Peyer's patch (tissue), 4 donors: Measurements from ENCODE around the gene METRNL. TPM values are rescaled to one million over a fixed set of nuclear protein-coding genes. Genes with fewer than 3 reads are reported as not detected.

Experiments
- DNase-seq, 3 donors: peaks; one replicate each; pipeline ENCODE4 v3.0.0-alpha.2; 2017 to 2019
- H3K27ac ChIP-seq, 4 donors: fragments of 200-600 bp; sonication (generic); one replicate each; pipeline ENCODE4 v1.5.1; 2016 to 2019
- H3K27me3 ChIP-seq, 2 donors: fragments of 200-600 bp; sonication (generic); one replicate each; pipeline ENCODE4 v1.5.1; 2019
- H3K36me3 ChIP-seq, 3 donors: fragments of 200-600 bp; sonication (generic); one replicate each; pipeline ENCODE4 v1.5.1; 2016 to 2019
- H3K4me1 ChIP-seq, 4 donors: fragments of 200-600 bp; sonication (generic); one replicate each; pipeline ENCODE4 v1.5.1; 2016 to 2019
- H3K4me3 ChIP-seq, 4 donors: fragments of 200-600 bp; sonication (generic); 1 replicate in 3 of 4; 2 replicates in 1 of 4; pipeline ENCODE4 v1.5.1; 2016 to 2019; ENCODE audit warnings: mild to moderate bottlenecking in 1 of 4
- H3K9me3 ChIP-seq, 4 donors: fragments of 200-600 bp; sonication (generic); one replicate each; pipeline ENCODE4 v1.5.1; 2016 to 2019; ENCODE audit warnings: mild to moderate bottlenecking in 1 of 4
- CTCF ChIP-seq, 6 experiments: fragments of 450-650 bp in 4 of 6; fragments of 200-600 bp in 2 of 6; sonication (generic) in 1 of 6; IDR thresholded peaks; one replicate each; pipeline ENCODE4 v1.5.1; 2017 to 2019; ENCODE audit warnings: antibody characterized with exemption in 6 of 6, mild to moderate bottlenecking in 3 of 6, moderate library complexity in 1 of 6
- POLR2A ChIP-seq, 2 donors: fragments of 450-650 bp; IDR thresholded peaks; one replicate each; pipeline ENCODE4 v1.5.1; 2017; ENCODE audit warnings: antibody characterized with exemption in 2 of 2, mild to moderate bottlenecking in 2 of 2, moderate library complexity in 2 of 2
- total RNA-seq, 4 donors: library from RNA; depleted of rRNA; stranded (reverse); fragments of >200 nt; gene quantifications; one replicate each; pipeline ENCODE4 v1.1.0, GENCODE V29; 2016

METRNL gene
- total RNA-seq, 4 donors from 2014 or later = 73.4 to 170 (median 117) TPM

- no peak for TF ChIP-seq CTCF (IDR thresholded peaks at IDR 0.05)
- no peak for TF ChIP-seq POLR2A (IDR thresholded peaks at IDR 0.05)
- Histone ChIP-seq H3K27ac (no peak overlapping the region), H3K4me1 (peaks cover 11 to 46% (median 28%) of the 10 kb centered on the region in 4 donors), H3K27me3 (no peaks in the 10 kb centered on the region), H3K4me3 (no peak overlapping the region), H3K36me3 (peaks cover 0 to 37% (median 0%) of the 10 kb centered on the region in 3 donors), H3K9me3 (no peaks in the 10 kb centered on the region)
- DNase-seq = peak in 1 of 3 donors; percentile 53
Measured at GRCh38 chr17:83097831-83098230, 18.4 kb downstream of the METRNL start.

- TF ChIP-seq CTCF (IDR thresholded peaks at IDR 0.05) (no peak), POLR2A (IDR thresholded peaks at IDR 0.05) (peak in 1 of 2 donors; percentile 13)
- peak overlapping the region in 1 of 4 donors; percentile 10 for H3K4me3 ChIP-seq
- peak in 1 of 3 donors; percentile 67 for DNase-seq
- peaks cover 11 to 43% (median 28%) of the 10 kb centered on the region in 4 donors for H3K4me1 ChIP-seq
- no peaks in the 10 kb centered on the region for H3K9me3 ChIP-seq
- H3K27me3 ChIP-seq = no peaks in the 10 kb centered on the region
- peak overlapping the region in 1 of 4 donors; percentile 9 for H3K27ac ChIP-seq
- peaks cover 0 to 31% (median 0%) of the 10 kb centered on the region in 3 donors for H3K36me3 ChIP-seq
Measured at GRCh38 chr17:83098241-83099085, 19.1 kb downstream of the METRNL start.

DNA sequence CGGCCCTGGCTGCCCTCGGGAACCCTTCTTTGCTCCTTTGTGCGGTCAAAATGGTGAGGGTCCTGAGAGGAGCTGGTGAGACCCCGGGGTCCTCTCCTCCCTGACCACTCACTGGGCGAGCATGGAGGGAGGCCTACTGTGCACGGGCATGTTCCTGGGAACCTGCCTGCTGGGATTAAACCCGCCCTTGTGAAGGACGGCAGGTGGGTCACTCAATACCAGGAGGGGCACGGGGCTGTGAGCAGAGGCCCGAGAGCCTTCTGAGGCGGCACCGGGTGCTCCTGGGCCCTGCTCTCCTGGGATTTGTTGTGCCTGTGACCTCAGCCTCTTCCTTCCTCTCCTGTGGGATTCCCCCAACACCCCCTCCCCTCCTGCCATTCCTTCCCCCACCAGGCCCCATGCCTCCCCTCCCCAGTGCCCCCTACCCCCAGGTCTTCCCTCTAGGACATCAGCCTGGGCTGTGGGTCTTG, 19.7 kb downstream of the METRNL start:
- Histone ChIP-seq H3K27ac (peak overlapping the region in 2 of 4 donors; percentile 9 to 38), H3K4me1 (peaks cover 11 to 49% (median 30%) of the 10 kb centered on the region in 4 donors), H3K36me3 (peaks cover 0 to 24% (median 0%) of the 10 kb centered on the region in 3 donors), H3K4me3 (peak overlapping the region in 3 of 4 donors; percentile 10 to 35 (median 29)), H3K9me3 (no peaks in the 10 kb centered on the region), H3K27me3 (no peaks in the 10 kb centered on the region)
- TF ChIP-seq POLR2A (IDR thresholded peaks at IDR 0.05) (no peak), CTCF (IDR thresholded peaks at IDR 0.05) (no peak)
- no peak for DNase-seq

GRCh38 chr17:83099570-83100181, 20.3 kb downstream of the METRNL start:
- peaks cover 0 to 19% (median 0%) of the 10 kb centered on the region in 3 donors for H3K36me3 ChIP-seq
- no peaks in the 10 kb centered on the region for H3K9me3 ChIP-seq
- H3K27ac ChIP-seq = peak overlapping the region in 3 of 4 donors; percentile 2 to 38 (median 6)
- H3K4me1 ChIP-seq = peaks cover 11 to 50% (median 30%) of the 10 kb centered on the region in 4 donors
- H3K4me3 ChIP-seq = peak overlapping the region in 3 of 4 donors; percentile 18 to 35 (median 29)
- H3K27me3 ChIP-seq = no peaks in the 10 kb centered on the region
- peak; percentile 56 to 65 (median 60) for DNase-seq
- TF ChIP-seq POLR2A (IDR thresholded peaks at IDR 0.05) = no peak
- no peak for TF ChIP-seq CTCF (IDR thresholded peaks at IDR 0.05)

DNA sequence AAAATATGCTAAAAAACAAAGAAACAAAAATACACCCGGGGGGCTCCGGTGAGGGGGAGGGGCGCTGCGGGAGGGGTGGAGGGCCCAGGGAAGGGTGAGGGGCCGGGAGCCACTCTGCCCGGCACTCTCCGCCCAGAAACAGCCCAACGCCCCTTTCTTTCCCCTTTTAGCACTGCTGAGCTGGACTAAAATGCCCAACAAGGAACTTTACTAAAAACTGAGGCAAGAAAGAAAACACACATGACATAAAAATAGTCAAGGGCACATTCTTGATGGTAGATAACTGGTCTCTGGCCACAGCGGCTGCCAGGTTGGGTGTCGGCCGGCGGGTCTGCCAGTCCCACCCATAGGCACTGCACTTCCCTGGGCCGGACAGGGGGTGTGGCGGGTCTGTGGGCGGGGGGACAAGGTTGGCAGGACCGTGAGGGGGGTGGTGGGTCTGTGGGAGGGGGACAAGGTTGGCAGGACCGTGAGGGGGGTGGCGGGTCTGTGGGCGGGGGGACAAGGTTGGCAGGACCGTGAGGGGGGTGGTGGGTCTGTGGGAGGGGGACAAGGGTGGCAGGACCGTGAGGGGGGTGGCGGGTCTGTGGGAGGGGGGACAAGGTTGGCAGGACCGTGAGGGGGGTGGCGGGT, 20.9 kb downstream of the METRNL start:
- H3K36me3 ChIP-seq = peaks cover 0 to 12% (median 0%) of the 10 kb centered on the region in 3 donors
- no peaks in the 10 kb centered on the region for H3K9me3 ChIP-seq
- peak in 1 of 3 donors; percentile 54 for DNase-seq
- peak overlapping the region in 3 of 4 donors; percentile 22 to 83 (median 38) for H3K27ac ChIP-seq
- peaks cover 11 to 50% (median 30%) of the 10 kb centered on the region in 4 donors for H3K4me1 ChIP-seq
- no peaks in the 10 kb centered on the region for H3K27me3 ChIP-seq
- TF ChIP-seq CTCF (IDR thresholded peaks at IDR 0.05) (no peak), POLR2A (IDR thresholded peaks at IDR 0.05) (no peak)
- H3K4me3 ChIP-seq = peak overlapping the region in 3 of 4 donors; percentile 18 to 35 (median 29)
